DOHH2 (cell line): Measurements from ENCODE around the gene LCN2.

ENCODE experiments used
- H3F3A ChIP-seq: fragments of 200-600 bp; sonication (generic), shearing (Covaris generic); 2 replicates; pipeline ENCODE4 v1.6.0; 2016; ENCODE audit warnings: antibody characterized with exemption, mild to moderate bottlenecking; ENCODE audit not compliant: control insufficient read depth, insufficient read depth
- H3K27ac ChIP-seq: fragments of 200-600 bp; sonication (generic); 2 replicates; pipeline ENCODE4 v1.5.1; 2014; ENCODE audit warnings: low read depth, mild to moderate bottlenecking, low read length, moderate library complexity
- H3K27me3 ChIP-seq: fragments of 200-600 bp; sonication (generic); 2 replicates; pipeline ENCODE4 v1.6.1; 2014; ENCODE audit warnings: mild to moderate bottlenecking, low read length, mixed read lengths; ENCODE audit not compliant: control insufficient read depth
- H3K36me3 ChIP-seq: fragments of 200-600 bp; sonication (generic); 2 replicates; pipeline ENCODE4 v1.6.1; 2014; ENCODE audit warnings: mild to moderate bottlenecking, low read length, moderate library complexity, mixed read lengths; ENCODE audit not compliant: control insufficient read depth
- H3K4me1 ChIP-seq: fragments of 200-600 bp; sonication (generic); 2 replicates; pipeline ENCODE4 v1.6.1; 2014; ENCODE audit warnings: mild to moderate bottlenecking, low read length, mixed read lengths; ENCODE audit not compliant: control insufficient read depth
- H3K4me2 ChIP-seq: fragments of 200-600 bp; sonication (generic); 2 replicates; pipeline ENCODE4 v1.6.0; 2014; ENCODE audit warnings: mild to moderate bottlenecking, low read length, moderate library complexity
- H3K4me3 ChIP-seq: fragments of 200-600 bp; sonication (generic); 2 replicates; pipeline ENCODE4 v1.5.1; 2014; ENCODE audit warnings: mild to moderate bottlenecking, low read length, mixed read lengths
- H3K79me2 ChIP-seq: fragments of 200-600 bp; sonication (generic); 2 replicates; pipeline ENCODE4 v1.6.1; 2014; ENCODE audit warnings: mild to moderate bottlenecking, low read length, mixed read lengths; ENCODE audit not compliant: control insufficient read depth
- H3K9me2 ChIP-seq: fragments of 200-600 bp; sonication (generic); replicated peaks from 2 replicates; pipeline ENCODE4 v1.6.1; 2014; ENCODE audit warnings: mild to moderate bottlenecking, low read length, mixed read lengths; ENCODE audit not compliant: control insufficient read depth
- H3K9me3 ChIP-seq: fragments of 200-600 bp; sonication (generic); 2 replicates; pipeline ENCODE4 v1.6.1; 2014; ENCODE audit warnings: antibody characterized with exemption, low read length, mixed read lengths; ENCODE audit not compliant: control insufficient read depth, insufficient read depth
- H4K20me1 ChIP-seq: fragments of 200-600 bp; sonication (generic); 2 replicates; pipeline ENCODE4 v1.6.0; 2014; ENCODE audit warnings: low read depth, mild to moderate bottlenecking, antibody characterized with exemption, low read length, moderate library complexity; ENCODE audit not compliant: control insufficient read depth, insufficient read depth
- EZH2phosphoT487 ChIP-seq: fragments of 200-600 bp; sonication (generic); IDR thresholded peaks from 2 replicates; pipeline ENCODE4 v1.6.1; 2017; ENCODE audit warnings: borderline replicate concordance, mild to moderate bottlenecking, antibody characterized with exemption, low read length, moderate library complexity, mixed read lengths
- TF ChIP-seq, protein P1 (sequence below): fragments of 200-600 bp; sonication (generic); IDR thresholded peaks from one replicate; pipeline ENCODE4 v1.5.1; 2014; ENCODE audit warnings: antibody characterized with exemption, mild to moderate bottlenecking, low read depth, low read length; ENCODE audit not compliant: poor library complexity, severe bottlenecking

The LCN2 gene

DNA sequence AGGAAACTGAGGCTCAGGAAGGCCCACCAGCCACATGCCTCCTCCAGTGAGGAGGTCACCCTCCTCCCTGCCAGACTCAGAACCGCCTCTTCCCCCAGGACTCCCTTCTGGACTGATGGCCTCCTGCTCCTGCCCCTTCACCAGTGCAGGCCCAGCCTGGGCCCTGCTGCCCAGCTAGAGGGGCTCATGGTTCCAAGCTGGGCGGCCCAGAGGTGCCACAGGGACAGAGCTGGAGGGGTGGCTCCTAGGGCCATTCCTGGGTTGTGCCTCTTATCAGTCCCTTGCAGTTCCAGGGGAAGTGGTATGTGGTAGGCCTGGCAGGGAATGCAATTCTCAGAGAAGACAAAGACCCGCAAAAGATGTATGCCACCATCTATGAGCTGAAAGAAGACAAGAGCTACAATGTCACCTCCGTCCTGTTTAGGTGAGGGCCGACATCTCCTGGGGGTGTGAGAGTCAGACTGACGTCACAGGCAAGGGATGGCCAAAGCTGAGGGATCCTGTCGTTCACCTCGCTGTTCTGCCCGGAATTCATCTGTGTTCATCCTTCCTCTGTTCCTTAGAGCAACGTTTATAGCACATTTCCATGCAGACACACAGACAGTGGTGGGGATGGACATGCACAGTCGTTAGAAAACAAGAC lies 819 bp downstream of the LCN2 start:
- H3F3A ChIP-seq = no peaks in the 10 kb centered on the region
- no peak overlapping the region for H3K27ac ChIP-seq
- H3K36me3 ChIP-seq = no peaks in the 10 kb centered on the region
- no peak overlapping the region for H3K4me2 ChIP-seq
- no peaks in the 10 kb centered on the region for H3K79me2 ChIP-seq
- H4K20me1 ChIP-seq = no peaks in the 10 kb centered on the region
- no peaks in the 10 kb centered on the region for H3K9me2 ChIP-seq
- H3K27me3 ChIP-seq = no peaks in the 10 kb centered on the region
- no peak overlapping the region for H3K4me3 ChIP-seq
- H3K4me1 ChIP-seq = no peaks in the 10 kb centered on the region
- no peaks in the 10 kb centered on the region for H3K9me3 ChIP-seq
- TF ChIP-seq EZH2phosphoT487 = no peak
- TF ChIP-seq, protein P1, sequence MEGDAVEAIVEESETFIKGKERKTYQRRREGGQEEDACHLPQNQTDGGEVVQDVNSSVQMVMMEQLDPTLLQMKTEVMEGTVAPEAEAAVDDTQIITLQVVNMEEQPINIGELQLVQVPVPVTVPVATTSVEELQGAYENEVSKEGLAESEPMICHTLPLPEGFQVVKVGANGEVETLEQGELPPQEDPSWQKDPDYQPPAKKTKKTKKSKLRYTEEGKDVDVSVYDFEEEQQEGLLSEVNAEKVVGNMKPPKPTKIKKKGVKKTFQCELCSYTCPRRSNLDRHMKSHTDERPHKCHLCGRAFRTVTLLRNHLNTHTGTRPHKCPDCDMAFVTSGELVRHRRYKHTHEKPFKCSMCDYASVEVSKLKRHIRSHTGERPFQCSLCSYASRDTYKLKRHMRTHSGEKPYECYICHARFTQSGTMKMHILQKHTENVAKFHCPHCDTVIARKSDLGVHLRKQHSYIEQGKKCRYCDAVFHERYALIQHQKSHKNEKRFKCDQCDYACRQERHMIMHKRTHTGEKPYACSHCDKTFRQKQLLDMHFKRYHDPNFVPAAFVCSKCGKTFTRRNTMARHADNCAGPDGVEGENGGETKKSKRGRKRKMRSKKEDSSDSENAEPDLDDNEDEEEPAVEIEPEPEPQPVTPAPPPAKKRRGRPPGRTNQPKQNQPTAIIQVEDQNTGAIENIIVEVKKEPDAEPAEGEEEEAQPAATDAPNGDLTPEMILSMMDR = no peak

DNA sequence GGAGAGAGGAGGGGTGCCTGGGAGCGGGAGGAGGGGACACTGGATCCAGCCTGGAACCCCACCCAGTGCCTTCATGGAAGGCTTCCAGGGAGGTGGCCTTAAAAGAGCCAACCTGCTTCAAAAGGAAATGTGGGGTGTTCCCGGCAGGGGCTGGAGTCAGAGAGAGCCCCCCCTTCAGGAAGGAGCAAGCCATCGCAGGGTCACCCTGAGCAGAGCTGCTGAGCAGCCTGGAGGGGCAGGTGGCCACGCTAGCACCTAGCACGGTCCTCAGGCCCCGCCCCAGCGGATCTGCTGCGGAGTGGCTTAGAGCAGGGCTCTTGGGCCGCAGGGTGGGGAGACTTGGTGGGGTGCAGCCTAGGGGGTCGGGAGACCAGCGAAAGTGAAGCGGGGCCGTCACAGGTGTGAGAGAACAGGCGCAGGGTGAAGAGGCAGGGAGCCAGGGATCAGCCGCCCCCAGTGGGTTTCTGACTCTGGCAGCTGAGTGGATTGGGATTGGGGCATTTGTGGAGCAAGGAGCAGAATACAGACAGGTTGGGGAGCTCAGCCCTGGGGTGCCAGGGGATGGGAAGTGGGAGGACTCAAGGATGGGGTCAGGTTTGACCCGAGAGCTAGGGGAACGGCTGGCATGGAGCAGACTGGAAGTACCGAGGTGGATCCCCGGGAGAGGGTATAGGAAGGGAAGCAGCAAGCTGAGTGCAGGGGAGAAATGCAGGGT lies 1.5 kb downstream of the LCN2 start:
- no peaks in the 10 kb centered on the region for H3K9me3 ChIP-seq
- no peaks in the 10 kb centered on the region for H4K20me1 ChIP-seq
- H3K27ac ChIP-seq = no peak overlapping the region
- H3K4me2 ChIP-seq = no peak overlapping the region
- no peaks in the 10 kb centered on the region for H3F3A ChIP-seq
- H3K36me3 ChIP-seq = no peaks in the 10 kb centered on the region
- no peaks in the 10 kb centered on the region for H3K27me3 ChIP-seq
- no peaks in the 10 kb centered on the region for H3K79me2 ChIP-seq
- TF ChIP-seq, protein P1 = peak; percentile 76
- TF ChIP-seq EZH2phosphoT487 = no peak
- no peaks in the 10 kb centered on the region for H3K4me1 ChIP-seq
- no peak overlapping the region for H3K4me3 ChIP-seq
- no peaks in the 10 kb centered on the region for H3K9me2 ChIP-seq

DNA sequence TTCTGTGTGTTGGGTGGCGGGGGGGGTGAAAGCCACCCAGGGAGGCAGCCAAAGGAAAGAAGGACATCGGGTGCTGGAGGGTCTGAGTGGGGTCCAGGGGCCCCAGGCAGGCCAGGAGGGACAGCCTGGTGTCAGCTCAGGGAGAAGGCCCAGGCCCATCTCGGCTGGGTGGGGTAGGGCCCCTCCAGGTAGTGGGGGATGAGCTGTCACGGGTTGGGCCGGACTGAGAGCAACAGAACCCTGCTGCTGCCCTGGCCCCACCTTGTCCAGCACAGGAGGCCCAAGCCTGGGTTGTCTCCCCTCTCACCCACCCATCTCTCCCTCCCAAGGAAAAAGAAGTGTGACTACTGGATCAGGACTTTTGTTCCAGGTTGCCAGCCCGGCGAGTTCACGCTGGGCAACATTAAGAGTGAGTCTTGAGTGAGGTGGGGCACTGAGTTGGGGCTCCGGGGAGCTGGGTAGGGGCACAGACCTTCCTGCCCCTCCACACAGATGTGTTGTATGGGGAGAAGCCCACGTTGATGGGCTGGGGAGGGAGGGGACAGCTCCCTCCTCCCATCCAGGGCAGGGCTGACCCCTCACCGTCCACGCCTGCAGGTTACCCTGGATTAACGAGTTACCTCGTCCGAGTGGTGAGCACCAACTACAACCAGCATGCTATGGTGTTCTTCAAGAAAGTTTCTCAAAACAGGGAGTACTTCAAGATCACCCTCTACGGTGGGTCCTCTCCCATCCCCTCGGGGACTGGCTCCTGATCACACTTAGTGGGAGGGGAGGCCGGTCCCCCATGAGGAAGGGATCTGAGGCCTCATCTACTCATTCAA lies 2.3 kb downstream of the LCN2 start:
- no peaks in the 10 kb centered on the region for H3K9me2 ChIP-seq
- TF ChIP-seq, protein P1 = no peak
- TF ChIP-seq EZH2phosphoT487 = no peak
- no peaks in the 10 kb centered on the region for H4K20me1 ChIP-seq
- no peaks in the 10 kb centered on the region for H3K36me3 ChIP-seq
- no peaks in the 10 kb centered on the region for H3K79me2 ChIP-seq
- H3K27ac ChIP-seq = no peak overlapping the region
- no peak overlapping the region for H3K4me3 ChIP-seq
- no peaks in the 10 kb centered on the region for H3F3A ChIP-seq
- H3K4me1 ChIP-seq = no peaks in the 10 kb centered on the region
- H3K27me3 ChIP-seq = no peaks in the 10 kb centered on the region
- H3K9me3 ChIP-seq = no peaks in the 10 kb centered on the region
- no peak overlapping the region for H3K4me2 ChIP-seq
